Astrocyte (in vitro differentiated cells and primary cell): Measurements from ENCODE around the gene NET1. TPM values are rescaled to one million over a fixed set of nuclear protein-coding genes. Genes with fewer than 3 reads are reported as not detected.
A peak's percentile ranks its signal among the peaks of the same experiment; 100 is the strongest.

Source experiments
- DNase-seq: peaks from one replicate; pipeline ENCODE4 v3.0.0-alpha.2; 2010; ENCODE audit warnings: low read depth
- FAIRE-seq: peaks from 2 replicates; lab custom pipeline; 2011; peaks lifted over from hg19 to GRCh38; lab: Jason Lieb, UNC
- H2AFZ ChIP-seq: 2 replicates; pipeline ENCODE4 v1.6.0; 2012; ENCODE audit warnings: low read depth, low read length, inconsistent platforms
- H3K27ac ChIP-seq: 2 replicates; pipeline ENCODE4 v1.5.1; 2011; ENCODE audit warnings: low read depth, low read length, inconsistent platforms
- H3K27me3 ChIP-seq: 2 replicates; pipeline ENCODE4 v1.6.0; 2011; ENCODE audit warnings: low read length, inconsistent platforms; ENCODE audit not compliant: insufficient read depth
- H3K36me3 ChIP-seq: 2 replicates; pipeline ENCODE4 v1.5.1; 2011; ENCODE audit warnings: low read length, inconsistent platforms; ENCODE audit not compliant: insufficient read depth
- H3K4me1 ChIP-seq: 2 replicates; pipeline ENCODE4 v1.5.1; 2011; ENCODE audit warnings: low read length, inconsistent platforms; ENCODE audit not compliant: insufficient read depth
- H3K4me2 ChIP-seq: 2 replicates; pipeline ENCODE4 v1.6.0; 2012; ENCODE audit warnings: low read length, inconsistent platforms
- H3K4me3 ChIP-seq: 2 replicates; pipeline ENCODE4 v1.5.1; 2011; ENCODE audit warnings: low read depth, mild to moderate bottlenecking, low read length, inconsistent platforms; ENCODE audit not compliant: insufficient read depth
- H3K79me2 ChIP-seq: 2 replicates; pipeline ENCODE4 v1.6.0; 2012; ENCODE audit warnings: mild to moderate bottlenecking, low read length, inconsistent platforms; ENCODE audit not compliant: insufficient read depth
- H3K9ac ChIP-seq: 2 replicates; pipeline ENCODE4 v1.6.0; 2012; ENCODE audit warnings: mild to moderate bottlenecking, low read length, inconsistent platforms
- H3K9me3 ChIP-seq: 2 replicates; pipeline ENCODE4 v1.5.1; 2012; ENCODE audit warnings: low read depth, mild to moderate bottlenecking, low read length, inconsistent platforms; ENCODE audit not compliant: insufficient read depth
- H4K20me1 ChIP-seq: 2 replicates; pipeline ENCODE4 v1.6.0; 2012; ENCODE audit warnings: low read length, inconsistent platforms; ENCODE audit not compliant: insufficient read depth
- H3K27ac Mint-ChIP-seq: one replicate; pipeline ENCODE4 v1.8.0; 2021; ENCODE audit warnings: mild to moderate bottlenecking, mixed read lengths; ENCODE audit not compliant: unreplicated experiment
- H3K27me3 Mint-ChIP-seq: one replicate; pipeline ENCODE4 v1.8.0; 2021; ENCODE audit warnings: low read depth, mixed read lengths; ENCODE audit not compliant: unreplicated experiment
- H3K36me3 Mint-ChIP-seq: one replicate; pipeline ENCODE4 v1.8.0; 2021; ENCODE audit warnings: low read depth, mixed read lengths; ENCODE audit not compliant: unreplicated experiment
- H3K4me1 Mint-ChIP-seq: one replicate; pipeline ENCODE4 v1.8.0; 2021; ENCODE audit warnings: low read depth, mixed read lengths; ENCODE audit not compliant: unreplicated experiment
- H3K4me3 Mint-ChIP-seq: one replicate; pipeline ENCODE4 v1.8.0; 2021; ENCODE audit warnings: mild to moderate bottlenecking, moderate library complexity, mixed read lengths; ENCODE audit not compliant: unreplicated experiment
- H3K9me3 Mint-ChIP-seq: one replicate; pipeline ENCODE4 v1.8.0; 2021; ENCODE audit warnings: mild to moderate bottlenecking, mixed read lengths; ENCODE audit not compliant: unreplicated experiment
- EZH2 ChIP-seq: IDR thresholded peaks from 2 replicates; pipeline ENCODE4 v1.6.1; 2012; ENCODE audit warnings: mild to moderate bottlenecking, low read length, inconsistent platforms; ENCODE audit not compliant: insufficient read depth
- total RNA-seq: library from RNA; stranded (reverse); gene quantifications from 2 replicates; pipeline ENCODE4 v1.2.1, GENCODE V29; 2021
- TF ChIP-seq, protein P1 (sequence below): IDR thresholded peaks from 2 replicates; pipeline ENCODE4 v1.5.1; 2011; ENCODE audit warnings: low read depth, mild to moderate bottlenecking, inconsistent platforms, low read length, moderate library complexity; ENCODE audit not compliant: insufficient read depth

Gene NET1
- total RNA-seq, 1 donor from 2014 or later: 43.5 TPM

DNA sequence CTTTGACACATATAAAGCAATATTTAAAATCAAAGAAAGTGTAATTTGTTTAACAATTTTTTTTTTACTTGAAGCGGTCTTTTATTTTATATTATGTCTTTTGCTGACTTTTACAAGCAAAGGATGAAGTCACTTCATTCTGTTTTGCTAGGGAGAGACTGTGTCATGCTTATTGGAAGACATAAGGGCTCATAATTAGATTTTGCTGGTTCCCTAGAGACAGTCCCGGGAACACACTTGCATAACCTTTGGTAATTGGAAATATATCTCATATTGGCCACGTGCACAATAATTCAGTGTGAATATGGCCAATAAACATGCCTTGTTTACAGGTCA, 448 bp upstream of the NET1 start:
- no peaks in the 10 kb centered on the region for H3K36me3 Mint-ChIP-seq
- TF ChIP-seq EZH2: no peak
- TF ChIP-seq, protein P1, sequence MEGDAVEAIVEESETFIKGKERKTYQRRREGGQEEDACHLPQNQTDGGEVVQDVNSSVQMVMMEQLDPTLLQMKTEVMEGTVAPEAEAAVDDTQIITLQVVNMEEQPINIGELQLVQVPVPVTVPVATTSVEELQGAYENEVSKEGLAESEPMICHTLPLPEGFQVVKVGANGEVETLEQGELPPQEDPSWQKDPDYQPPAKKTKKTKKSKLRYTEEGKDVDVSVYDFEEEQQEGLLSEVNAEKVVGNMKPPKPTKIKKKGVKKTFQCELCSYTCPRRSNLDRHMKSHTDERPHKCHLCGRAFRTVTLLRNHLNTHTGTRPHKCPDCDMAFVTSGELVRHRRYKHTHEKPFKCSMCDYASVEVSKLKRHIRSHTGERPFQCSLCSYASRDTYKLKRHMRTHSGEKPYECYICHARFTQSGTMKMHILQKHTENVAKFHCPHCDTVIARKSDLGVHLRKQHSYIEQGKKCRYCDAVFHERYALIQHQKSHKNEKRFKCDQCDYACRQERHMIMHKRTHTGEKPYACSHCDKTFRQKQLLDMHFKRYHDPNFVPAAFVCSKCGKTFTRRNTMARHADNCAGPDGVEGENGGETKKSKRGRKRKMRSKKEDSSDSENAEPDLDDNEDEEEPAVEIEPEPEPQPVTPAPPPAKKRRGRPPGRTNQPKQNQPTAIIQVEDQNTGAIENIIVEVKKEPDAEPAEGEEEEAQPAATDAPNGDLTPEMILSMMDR: no peak
- no peaks in the 10 kb centered on the region for H3K27me3 ChIP-seq
- no peak for DNase-seq
- H3K79me2 ChIP-seq: peaks cover 43% of the 10 kb centered on the region
- H3K9me3 Mint-ChIP-seq: no peaks in the 10 kb centered on the region
- H4K20me1 ChIP-seq: no peaks in the 10 kb centered on the region
- H3K27ac ChIP-seq: no peak overlapping the region
- peak overlapping the region; percentile 67 for H3K4me3 ChIP-seq
- peak overlapping the region; percentile 77 for H3K4me3 Mint-ChIP-seq
- H3K36me3 ChIP-seq: no peaks in the 10 kb centered on the region
- H3K27ac Mint-ChIP-seq: no peak overlapping the region
- no peak for FAIRE-seq
- no peaks in the 10 kb centered on the region for H3K4me1 Mint-ChIP-seq
- peak overlapping the region; percentile 89 for H2AFZ ChIP-seq
- H3K9me3 ChIP-seq: no peaks in the 10 kb centered on the region
- H3K4me2 ChIP-seq: peak overlapping the region; percentile 84
- H3K9ac ChIP-seq: peak overlapping the region; percentile 85
- no peaks in the 10 kb centered on the region for H3K4me1 ChIP-seq
- H3K27me3 Mint-ChIP-seq: no peaks in the 10 kb centered on the region

DNA sequence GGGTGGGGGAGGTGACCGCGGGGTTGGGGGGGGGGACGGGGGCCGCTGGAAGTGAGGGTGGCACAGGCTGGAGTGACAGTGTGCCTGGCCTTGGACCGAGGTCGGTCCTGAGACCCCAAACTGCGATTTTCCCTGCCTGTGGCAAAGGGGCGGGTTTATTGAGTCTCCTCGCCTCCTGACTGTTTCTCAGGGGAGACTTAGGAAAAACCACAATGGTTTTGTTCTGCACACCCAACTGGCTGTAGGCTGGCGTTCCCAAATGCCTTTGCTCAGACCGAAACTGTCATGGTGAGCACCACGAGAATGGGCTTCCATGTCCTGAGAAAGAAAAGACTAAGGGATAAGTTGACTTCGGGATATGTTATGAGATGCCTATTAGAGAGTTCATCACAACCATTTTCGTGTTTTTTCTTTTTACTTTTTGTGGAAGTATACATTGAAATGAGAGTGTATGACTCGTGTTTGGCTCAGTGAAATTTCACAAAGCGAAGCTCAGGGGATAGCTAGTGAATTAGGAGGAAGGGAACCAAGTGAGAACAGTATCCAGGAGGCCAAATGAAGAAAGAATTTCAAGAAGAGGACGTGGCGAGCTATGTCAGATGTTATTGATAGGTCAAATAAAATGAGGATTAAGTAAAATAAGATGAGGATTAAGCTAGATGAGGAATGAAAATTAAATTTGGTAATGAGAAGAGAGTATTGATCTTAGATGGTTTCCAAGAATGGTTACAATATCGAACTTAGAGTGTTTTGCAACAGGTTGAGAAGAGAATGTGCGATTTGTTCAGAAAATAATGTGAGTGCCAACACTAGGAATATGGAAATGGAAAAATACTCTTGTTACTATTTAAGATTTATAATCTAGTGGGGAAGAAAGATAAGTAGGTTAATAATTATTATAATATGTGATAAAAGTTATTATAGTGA, 918 bp downstream of the NET1 start:
- H3K79me2 ChIP-seq: peaks cover 57% of the 10 kb centered on the region
- Mint-ChIP-seq H3K36me3 (no peaks in the 10 kb centered on the region), H3K4me1 (no peaks in the 10 kb centered on the region), H3K9me3 (no peaks in the 10 kb centered on the region), H3K4me3 (no peak overlapping the region), H3K27ac (no peak overlapping the region), H3K27me3 (no peaks in the 10 kb centered on the region)
- H3K36me3 ChIP-seq: no peaks in the 10 kb centered on the region
- H3K4me1 ChIP-seq: no peaks in the 10 kb centered on the region
- H3K27ac ChIP-seq: peak overlapping the region; percentile 59
- H4K20me1 ChIP-seq: no peaks in the 10 kb centered on the region
- H2AFZ ChIP-seq: peak overlapping the region; percentile 74
- peak overlapping the region; percentile 89 for H3K4me3 ChIP-seq
- H3K4me2 ChIP-seq: peak overlapping the region; percentile 84
- DNase-seq: peak; percentile 53
- no peaks in the 10 kb centered on the region for H3K9me3 ChIP-seq
- no peak for TF ChIP-seq EZH2
- TF ChIP-seq, protein P1: no peak
- FAIRE-seq: peak; percentile 13
- no peaks in the 10 kb centered on the region for H3K27me3 ChIP-seq
- peak overlapping the region; percentile 85 for H3K9ac ChIP-seq

DNA sequence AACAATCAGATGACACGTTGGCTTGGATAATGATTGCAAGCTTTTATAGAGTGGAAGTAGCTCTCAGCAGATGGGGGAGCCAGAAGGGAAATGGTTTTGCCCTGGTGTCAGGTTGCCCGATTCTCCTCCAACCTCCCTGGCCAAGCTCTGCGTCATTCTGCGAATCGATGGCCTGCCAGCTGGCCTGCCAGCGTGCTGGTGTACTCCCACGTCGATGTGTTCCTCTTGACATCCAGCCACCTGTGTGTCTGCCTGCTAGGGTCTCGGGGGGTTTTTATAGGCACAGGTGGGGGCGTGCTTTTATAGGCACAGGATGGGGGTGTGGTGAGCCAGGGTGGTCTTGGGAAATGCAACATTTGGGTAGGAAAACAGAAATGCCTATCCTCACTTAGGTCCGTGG, 4.6 kb downstream of the NET1 start:
- Histone ChIP-seq H2AFZ (no peak overlapping the region), H3K4me1 (no peaks in the 10 kb centered on the region), H3K36me3 (no peaks in the 10 kb centered on the region), H3K4me3 (no peak overlapping the region), H3K27ac (no peak overlapping the region), H3K9ac (no peak overlapping the region), H3K9me3 (no peaks in the 10 kb centered on the region), H3K79me2 (peaks cover 94% of the 10 kb centered on the region), H3K4me2 (no peak overlapping the region), H3K27me3 (no peaks in the 10 kb centered on the region), H4K20me1 (peaks cover 5% of the 10 kb centered on the region)
- FAIRE-seq: no peak
- Mint-ChIP-seq H3K27ac (no peak overlapping the region), H3K27me3 (no peaks in the 10 kb centered on the region), H3K4me1 (no peaks in the 10 kb centered on the region), H3K9me3 (peaks cover 4% of the 10 kb centered on the region), H3K36me3 (no peaks in the 10 kb centered on the region), H3K4me3 (no peak overlapping the region)
- DNase-seq: peak; percentile 26
- TF ChIP-seq, protein P1: no peak
- TF ChIP-seq EZH2: no peak
